HT1080 (cell line): Measurements from ENCODE around the gene SLC25A22. TPM values are rescaled to one million over a fixed set of nuclear protein-coding genes. Genes with fewer than 3 reads are reported as not detected.
A peak's percentile ranks its signal among the peaks of the same experiment; 100 is the strongest.

Experiments
- DNase-seq: peaks from one replicate; pipeline ENCODE4 v3.0.0-alpha.2; 2015; ENCODE audit warnings: low read depth
- small RNA-seq: library from RNA; depleted of rRNA; stranded (forward); fragments of <200 nt; gene quantifications from one replicate; pipeline ENCODE3, GENCODE V24; 2014
- total RNA-seq: library from RNA; depleted of rRNA; stranded (reverse); fragments of >200 nt; shearing (Covaris generic); gene quantifications from 2 replicates; pipeline ENCODE4 v1.2.3, GENCODE V29; 2014; rRNA removed

SLC25A22 gene
- total RNA-seq, 1 experiment from 2014 or later, result 47.5 TPM

GRCh38 chr11:761526-762108 is 36.5 kb downstream of the SLC25A22 start:
- DNase-seq, result no peak

GRCh38 chr11:760236-760635 is 37.8 kb downstream of the SLC25A22 start:
- no peak for DNase-seq

DNA sequence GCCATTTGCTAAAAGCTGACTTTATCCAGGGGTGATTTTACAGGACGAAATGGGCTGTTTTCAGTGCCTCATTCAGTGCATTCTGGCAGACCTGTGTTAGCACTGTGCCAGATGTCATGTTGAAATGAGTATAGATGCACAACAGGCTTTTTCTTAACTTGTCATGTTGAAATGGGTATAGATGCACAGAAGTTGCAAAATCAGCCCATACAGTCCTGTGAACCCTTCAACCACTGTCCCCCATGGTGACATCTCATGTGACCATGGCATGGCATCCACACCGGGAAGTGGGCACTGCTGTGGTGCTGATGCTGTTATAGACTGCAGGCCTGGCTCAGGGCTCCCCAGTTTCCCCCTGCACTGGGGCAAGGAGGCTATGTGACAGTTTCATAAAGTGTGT is 48.4 kb downstream of the SLC25A22 start:
- no peak for DNase-seq

GRCh38 chr11:748007-748359 is 50.1 kb downstream of the SLC25A22 start:
- no peak for DNase-seq

GRCh38 chr11:747158-748006 is 50.7 kb downstream of the SLC25A22 start, which contains the start of gene TALDO1:
TALDO1 (plus strand) TSS chr11:747464; CDS start chr11:747482, 18 bp downstream.
- DNase-seq, result peak; percentile 84

DNA sequence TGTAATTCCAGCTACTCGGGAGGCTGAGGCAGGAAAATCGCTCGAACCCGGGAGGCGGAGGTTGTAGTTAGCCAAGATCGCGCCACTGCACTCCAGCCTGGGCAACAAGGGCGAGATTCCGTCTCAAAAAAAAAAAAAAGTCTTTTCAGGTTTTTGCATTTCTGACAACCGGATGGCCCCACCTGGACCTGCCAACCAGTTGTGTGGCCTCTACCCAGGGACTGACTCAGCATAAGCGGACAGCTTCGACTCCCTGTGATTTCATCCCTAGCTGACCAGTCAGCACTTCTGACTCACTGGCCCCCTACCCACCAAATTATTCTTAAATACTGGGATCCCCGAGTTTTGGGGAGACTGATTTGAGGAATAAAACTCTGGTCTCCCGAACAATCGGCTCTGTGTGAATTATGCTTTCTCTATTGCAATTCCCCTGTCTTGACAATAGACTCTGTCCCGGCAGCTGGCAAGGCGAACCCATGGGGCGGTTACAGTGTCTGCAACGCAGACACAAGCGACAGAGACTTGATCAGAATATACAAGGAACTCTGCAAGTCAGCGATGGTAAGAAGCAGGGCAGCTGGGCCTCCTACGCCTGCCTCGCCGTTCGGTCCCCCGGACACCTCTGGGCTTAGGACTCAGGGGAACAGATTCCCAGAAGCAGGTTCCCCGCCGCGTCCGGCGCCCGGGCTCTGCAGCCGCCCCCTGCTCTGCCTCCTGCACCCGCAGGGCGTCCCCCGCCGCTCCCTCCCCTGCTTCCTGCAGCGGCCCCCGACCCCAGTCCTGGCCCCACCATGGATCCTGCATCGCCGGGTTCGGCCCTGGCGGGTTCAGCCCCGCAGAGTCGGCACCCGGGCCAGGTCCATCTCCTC is 51.6 kb downstream of the SLC25A22 start:
- DNase-seq, result peak; percentile 47

GRCh38 chr11:745428-745827 is 52.7 kb downstream of the SLC25A22 start:
- DNase-seq, result no peak

GRCh38 chr11:742571-743201 is 55.4 kb downstream of the SLC25A22 start:
- DNase-seq, result no peak

DNA sequence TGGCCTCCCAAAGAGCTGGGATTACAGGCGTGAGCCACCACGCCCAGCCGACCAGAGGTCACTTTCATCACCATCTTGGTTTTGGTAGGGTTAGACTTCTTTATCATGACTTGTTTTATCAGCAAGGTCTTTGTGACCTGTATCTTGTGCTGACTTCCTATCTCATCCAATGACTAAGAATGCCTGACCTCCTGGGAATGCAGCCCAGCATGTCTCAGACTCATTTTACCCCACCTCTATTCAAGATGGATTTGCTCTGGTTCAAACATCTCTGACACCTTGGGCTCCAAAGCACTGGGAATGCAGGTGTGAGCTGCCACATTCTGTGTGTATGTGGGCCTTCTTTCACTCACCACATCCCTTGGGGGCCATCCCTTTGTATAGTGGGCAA is 55.9 kb downstream of the SLC25A22 start:
- DNase-seq, result no peak

Small RNAs within 50 kb of the gene (small RNA-seq; reads per million reads assigned to genes)
- gene SNORA52, result not detected

Other genes with a start within 250 kb of the SLC25A22 start
- 0.08 TPM in 1 of 2 replicates, not detected in the other for gene LMNTD2, start 237.5 kb downstream of the SLC25A22 start, total RNA-seq
- gene RASSF7, start 237.3 kb downstream of the SLC25A22 start, total RNA-seq, result 17.5 and 18.8 TPM in 2 replicates
- 37.0 and 40.5 TPM in 2 replicates for gene PHRF1, start 221.8 kb downstream of the SLC25A22 start, total RNA-seq
- not detected in 2 replicates for gene IRF7, start 182.3 kb downstream of the SLC25A22 start, total RNA-seq
- not detected in 2 replicates for gene CDHR5, start 173.3 kb downstream of the SLC25A22 start, total RNA-seq
- gene SCT, start 171.1 kb downstream of the SLC25A22 start, total RNA-seq, result not detected in 2 replicates
- gene DRD4, start 161.0 kb downstream of the SLC25A22 start, total RNA-seq, result 0.31 and 0.50 TPM in 2 replicates
- 64.5 and 75.0 TPM in 2 replicates for gene DEAF1, start 103.1 kb downstream of the SLC25A22 start, total RNA-seq
- 23.6 and 27.9 TPM in 2 replicates for gene TMEM80, start 102.5 kb downstream of the SLC25A22 start, total RNA-seq
- 38.3 and 42.6 TPM in 2 replicates for gene EPS8L2, start 92.0 kb downstream of the SLC25A22 start, total RNA-seq
- gene TALDO1, start 50.8 kb downstream of the SLC25A22 start, total RNA-seq, result 235 and 266 TPM in 2 replicates
- 19.6 and 27.6 TPM in 2 replicates for gene GATD1, start 20.8 kb downstream of the SLC25A22 start, total RNA-seq
- gene CEND1, start 8.2 kb downstream of the SLC25A22 start, total RNA-seq, result 0.53 and 1.0 TPM in 2 replicates
- gene PIDD1, start 7.0 kb upstream of the SLC25A22 start, total RNA-seq, result 7.4 and 12.3 TPM in 2 replicates
- gene RPLP2, start 11.7 kb upstream of the SLC25A22 start, total RNA-seq, result 1,130 and 1,145 TPM in 2 replicates
- 18.1 and 39.0 TPM in 2 replicates for gene PNPLA2, start 20.6 kb upstream of the SLC25A22 start, total RNA-seq
- gene CRACR2B, start 29.6 kb upstream of the SLC25A22 start, total RNA-seq, result not detected in 2 replicates
- 483 and 506 TPM in 2 replicates for gene CD151, start 34.7 kb upstream of the SLC25A22 start, total RNA-seq
- 537 and 672 TPM in 2 replicates for gene POLR2L, start 44.2 kb upstream of the SLC25A22 start, total RNA-seq
- 178 and 205 TPM in 2 replicates for gene TSPAN4, start 44.6 kb upstream of the SLC25A22 start, total RNA-seq
- 25.9 and 43.4 TPM in 2 replicates for gene CHID1, start 112.5 kb upstream of the SLC25A22 start, total RNA-seq
- 19.1 and 24.9 TPM in 2 replicates for gene AP2A2, start 127.6 kb upstream of the SLC25A22 start, total RNA-seq
- gene MUC6, start 238.4 kb upstream of the SLC25A22 start, total RNA-seq, result not detected in 2 replicates